Uterus (tissue), 4 donors: ENCODE results near the gene L3MBTL3. TPM values are rescaled to one million over a fixed set of nuclear protein-coding genes. Genes with fewer than 3 reads are reported as not detected.

Source experiments
- DNase-seq, 2 donors: peaks; one replicate each; pipeline ENCODE4 v3.0.0-alpha.2; 2019 to 2020
- H3K27ac ChIP-seq, 2 donors: fragments of 200-600 bp; sonication (generic); 1 replicate in 1 of 2; 2 replicates in 1 of 2; pipeline ENCODE4 v1.5.1; 2016 to 2018
- H3K27me3 ChIP-seq, 2 donors: fragments of 200-600 bp; sonication (generic); one replicate each; pipeline ENCODE4 v1.5.1; 2018 to 2019; ENCODE audit warnings: control low read depth in 1 of 2
- H3K36me3 ChIP-seq, 2 donors: fragments of 200-600 bp; sonication (generic); one replicate each; pipeline ENCODE4 v1.5.1; 2019; ENCODE audit warnings: control low read depth in 1 of 2
- H3K4me1 ChIP-seq, 2 donors: fragments of 200-600 bp; sonication (generic); one replicate each; pipeline ENCODE4 v1.5.1; 2018 to 2019; ENCODE audit warnings: control low read depth in 1 of 2
- H3K4me3 ChIP-seq, 2 donors: fragments of 200-600 bp; sonication (generic); 1 replicate in 1 of 2; 2 replicates in 1 of 2; pipeline ENCODE4 v1.5.1; 2018 to 2019; ENCODE audit warnings: mild to moderate bottlenecking in 1 of 2
- H3K9me3 ChIP-seq, 2 donors: fragments of 200-600 bp; sonication (generic); one replicate each; pipeline ENCODE4 v1.5.1; 2019; ENCODE audit warnings: control low read depth in 1 of 2
- POLR2A ChIP-seq, 2 donors: fragments of 450-650 bp; IDR thresholded peaks; one replicate each; pipeline ENCODE4 v1.6.1; 2016; ENCODE audit warnings: antibody characterized with exemption in 2 of 2, mild to moderate bottlenecking in 1 of 2, moderate library complexity in 1 of 2
- intact Hi-C: fragments of 100-400 bp; cut with DNase I; formaldehyde crosslinking; loops from one replicate; pipeline ENCODE4 v1.15.1; 2023; ENCODE audit warnings: low total_unique reads
- total RNA-seq, 4 donors: library from RNA; depleted of rRNA in 3 of 4; stranded (reverse); fragments of >200 nt in 3 of 4; gene quantifications; one replicate each; pipeline versions ENCODE4 v1.1.0 to v1.2.4, GENCODE V29; 2014 to 2023
- TF ChIP-seq, protein P1 (sequence below), 4 experiments: fragments of 200-600 bp in 2 of 4; fragments of 450-650 bp in 2 of 4; sonication (generic) in 2 of 4; IDR thresholded peaks; one replicate each; pipeline ENCODE4 v1.5.1; 2016 to 2019; ENCODE audit warnings: antibody characterized with exemption in 4 of 4, mild to moderate bottlenecking in 2 of 4, moderate library complexity in 1 of 4
- donor health status: DM: yes; HTN: yes; CAD: no.

L3MBTL3 gene
- total RNA-seq, 4 donors from 2014 or later = 3.1 to 21.3 (median 16.1) TPM

- no peak overlapping the region for H3K4me3 ChIP-seq
- TF ChIP-seq, protein P1, sequence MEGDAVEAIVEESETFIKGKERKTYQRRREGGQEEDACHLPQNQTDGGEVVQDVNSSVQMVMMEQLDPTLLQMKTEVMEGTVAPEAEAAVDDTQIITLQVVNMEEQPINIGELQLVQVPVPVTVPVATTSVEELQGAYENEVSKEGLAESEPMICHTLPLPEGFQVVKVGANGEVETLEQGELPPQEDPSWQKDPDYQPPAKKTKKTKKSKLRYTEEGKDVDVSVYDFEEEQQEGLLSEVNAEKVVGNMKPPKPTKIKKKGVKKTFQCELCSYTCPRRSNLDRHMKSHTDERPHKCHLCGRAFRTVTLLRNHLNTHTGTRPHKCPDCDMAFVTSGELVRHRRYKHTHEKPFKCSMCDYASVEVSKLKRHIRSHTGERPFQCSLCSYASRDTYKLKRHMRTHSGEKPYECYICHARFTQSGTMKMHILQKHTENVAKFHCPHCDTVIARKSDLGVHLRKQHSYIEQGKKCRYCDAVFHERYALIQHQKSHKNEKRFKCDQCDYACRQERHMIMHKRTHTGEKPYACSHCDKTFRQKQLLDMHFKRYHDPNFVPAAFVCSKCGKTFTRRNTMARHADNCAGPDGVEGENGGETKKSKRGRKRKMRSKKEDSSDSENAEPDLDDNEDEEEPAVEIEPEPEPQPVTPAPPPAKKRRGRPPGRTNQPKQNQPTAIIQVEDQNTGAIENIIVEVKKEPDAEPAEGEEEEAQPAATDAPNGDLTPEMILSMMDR (IDR thresholded peaks at IDR 0.05) = no peak
- no peak for TF ChIP-seq POLR2A (IDR thresholded peaks at IDR 0.05)
- H3K9me3 ChIP-seq = no peaks in the 10 kb centered on the region
- no peaks in the 10 kb centered on the region for H3K4me1 ChIP-seq
- H3K27ac ChIP-seq = no peak overlapping the region
- no peak for DNase-seq
- no peaks in the 10 kb centered on the region for H3K36me3 ChIP-seq
- intact Hi-C loops = no loop called here
- H3K27me3 ChIP-seq = no peaks in the 10 kb centered on the region
Measured at GRCh38 chr6:130093546-130093945, 75.2 kb downstream of the L3MBTL3 start.

GRCh38 chr6:130098317-130098716 is 79.9 kb downstream of the L3MBTL3 start:
- intact Hi-C loops = no loop called here
- TF ChIP-seq, protein P1 (IDR thresholded peaks at IDR 0.05) = no peak
- no peak for TF ChIP-seq POLR2A (IDR thresholded peaks at IDR 0.05)
- Histone ChIP-seq H3K36me3 (no peaks in the 10 kb centered on the region), H3K27ac (no peak overlapping the region), H3K4me1 (no peaks in the 10 kb centered on the region), H3K4me3 (no peak overlapping the region), H3K9me3 (no peaks in the 10 kb centered on the region), H3K27me3 (no peaks in the 10 kb centered on the region)
- DNase-seq = no peak

DNA sequence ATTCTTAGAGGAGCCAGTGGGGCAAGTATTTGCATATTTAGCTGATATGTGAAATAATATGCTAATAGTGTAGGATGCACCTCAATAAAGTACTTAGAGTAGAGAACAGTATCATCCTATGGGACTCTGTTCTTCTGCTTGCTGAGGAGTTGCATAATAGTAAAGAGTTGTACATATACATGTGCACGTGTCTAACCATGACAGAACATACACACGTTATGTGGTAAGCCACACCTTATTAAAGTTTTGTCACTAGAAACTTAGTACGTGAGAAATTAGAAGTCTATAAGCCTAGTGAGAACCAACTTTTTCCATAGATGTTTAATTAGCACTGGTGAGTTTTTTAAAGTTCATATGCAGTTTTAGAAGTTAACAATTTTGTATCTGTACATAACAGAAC is 80.7 kb downstream of the L3MBTL3 start:
- H3K4me1 ChIP-seq = no peaks in the 10 kb centered on the region
- no peak for DNase-seq
- H3K36me3 ChIP-seq = no peaks in the 10 kb centered on the region
- H3K4me3 ChIP-seq = no peak overlapping the region
- H3K27me3 ChIP-seq = no peaks in the 10 kb centered on the region
- H3K27ac ChIP-seq = no peak overlapping the region
- intact Hi-C loops = no loop called here
- no peaks in the 10 kb centered on the region for H3K9me3 ChIP-seq
- TF ChIP-seq, protein P1 (IDR thresholded peaks at IDR 0.05) = no peak
- TF ChIP-seq POLR2A (IDR thresholded peaks at IDR 0.05) = no peak

DNA sequence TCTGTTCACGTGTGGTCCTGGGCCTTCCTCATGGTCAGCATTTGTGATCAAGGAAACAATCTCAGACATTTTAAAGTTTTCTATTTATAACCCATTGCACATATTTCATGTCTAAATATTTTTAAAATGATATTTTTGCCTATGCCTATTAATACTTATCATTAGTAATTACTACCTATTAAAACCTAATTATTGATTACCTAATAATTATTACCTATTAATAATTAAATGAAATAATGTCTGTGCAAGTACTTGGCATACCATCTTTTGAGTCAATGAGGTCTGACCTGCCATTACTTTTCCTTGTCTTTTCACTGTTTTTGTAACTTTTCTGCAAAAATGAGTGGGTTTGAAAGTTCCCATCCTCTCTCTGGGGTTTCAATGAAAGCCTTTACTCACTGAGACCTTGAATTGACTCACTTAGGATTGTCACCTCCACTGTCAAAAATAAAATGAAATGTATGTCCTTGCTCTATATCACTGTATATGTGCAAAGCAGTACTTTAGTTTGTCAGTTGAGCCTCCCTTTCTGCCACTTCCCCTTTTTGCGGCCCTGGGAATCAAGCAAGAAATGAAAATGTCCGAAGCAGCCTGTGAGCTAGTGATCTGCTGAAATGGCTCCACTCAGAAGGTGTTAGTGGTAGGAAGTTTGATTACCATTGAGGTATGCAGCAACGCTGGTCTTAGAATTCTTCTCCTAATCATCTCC is 87.8 kb downstream of the L3MBTL3 start:
- Histone ChIP-seq H3K27ac (no peak overlapping the region), H3K4me3 (no peak overlapping the region), H3K9me3 (no peaks in the 10 kb centered on the region), H3K36me3 (no peaks in the 10 kb centered on the region), H3K27me3 (no peaks in the 10 kb centered on the region), H3K4me1 (no peaks in the 10 kb centered on the region)
- TF ChIP-seq POLR2A (IDR thresholded peaks at IDR 0.05) = no peak
- TF ChIP-seq, protein P1 (IDR thresholded peaks at IDR 0.05) = no peak
- no peak for DNase-seq
- intact Hi-C loops = no loop called here

GRCh38 chr6:130107710-130108109 is 89.3 kb downstream of the L3MBTL3 start:
- no peak for DNase-seq
- TF ChIP-seq, protein P1 (IDR thresholded peaks at IDR 0.05) = no peak
- TF ChIP-seq POLR2A (IDR thresholded peaks at IDR 0.05) = no peak
- Histone ChIP-seq H3K27me3 (no peaks in the 10 kb centered on the region), H3K4me1 (no peaks in the 10 kb centered on the region), H3K27ac (no peak overlapping the region), H3K9me3 (no peaks in the 10 kb centered on the region), H3K4me3 (no peak overlapping the region), H3K36me3 (no peaks in the 10 kb centered on the region)
- intact Hi-C loops = no loop called here
